ENCODE results near the gene HOXA1.

Gene HOXA1

DNA sequence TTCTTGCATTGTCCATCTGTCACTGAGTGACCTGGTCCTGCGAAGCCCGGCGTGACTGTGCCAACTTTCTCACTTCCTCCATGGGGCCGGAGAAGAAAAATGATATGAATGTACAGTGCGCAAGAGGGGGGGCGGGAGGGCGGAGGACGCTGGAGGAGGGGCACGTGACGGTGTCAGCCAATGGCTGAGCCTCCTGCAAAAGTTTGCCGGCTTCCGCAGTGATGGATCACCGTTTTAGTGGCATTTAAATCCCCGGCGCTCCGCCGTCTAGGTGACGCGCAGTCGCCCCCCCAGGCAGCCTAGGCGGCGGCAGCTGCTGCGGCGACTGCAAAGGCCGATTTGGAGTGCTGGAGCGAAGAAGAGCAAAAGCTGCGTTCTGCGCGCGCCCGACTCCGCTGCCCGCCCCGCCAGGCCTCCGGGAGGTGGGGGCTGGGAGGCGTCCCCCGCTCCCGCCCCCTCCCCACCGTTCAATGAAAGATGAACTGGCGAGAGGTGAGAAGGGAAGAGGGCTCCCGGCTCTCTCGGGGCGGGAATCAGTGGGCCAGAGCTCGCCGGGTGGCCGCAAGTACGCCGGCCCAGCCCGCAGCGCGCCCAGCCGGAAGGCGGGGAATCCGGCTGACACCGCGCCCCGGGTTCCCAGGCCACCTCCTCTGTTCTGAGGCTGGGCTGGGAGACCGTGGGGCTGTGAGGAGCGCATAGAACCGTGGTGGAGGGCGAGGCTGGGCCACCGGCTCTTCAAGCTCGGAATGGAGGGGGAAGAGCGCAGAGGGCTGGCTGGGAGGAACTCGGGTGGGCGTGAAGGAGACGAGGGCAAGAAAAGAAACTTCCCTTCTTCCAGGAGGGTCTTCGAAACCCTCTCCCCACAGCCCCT lies at the start of gene HOXA1:
Gene HOXA1 (minus strand): TSS at position 104 of the 871 bp plus-strand sequence. CDS start 88 bp downstream, at position 16.
- peak; percentile 90 for DNase-seq

DNA sequence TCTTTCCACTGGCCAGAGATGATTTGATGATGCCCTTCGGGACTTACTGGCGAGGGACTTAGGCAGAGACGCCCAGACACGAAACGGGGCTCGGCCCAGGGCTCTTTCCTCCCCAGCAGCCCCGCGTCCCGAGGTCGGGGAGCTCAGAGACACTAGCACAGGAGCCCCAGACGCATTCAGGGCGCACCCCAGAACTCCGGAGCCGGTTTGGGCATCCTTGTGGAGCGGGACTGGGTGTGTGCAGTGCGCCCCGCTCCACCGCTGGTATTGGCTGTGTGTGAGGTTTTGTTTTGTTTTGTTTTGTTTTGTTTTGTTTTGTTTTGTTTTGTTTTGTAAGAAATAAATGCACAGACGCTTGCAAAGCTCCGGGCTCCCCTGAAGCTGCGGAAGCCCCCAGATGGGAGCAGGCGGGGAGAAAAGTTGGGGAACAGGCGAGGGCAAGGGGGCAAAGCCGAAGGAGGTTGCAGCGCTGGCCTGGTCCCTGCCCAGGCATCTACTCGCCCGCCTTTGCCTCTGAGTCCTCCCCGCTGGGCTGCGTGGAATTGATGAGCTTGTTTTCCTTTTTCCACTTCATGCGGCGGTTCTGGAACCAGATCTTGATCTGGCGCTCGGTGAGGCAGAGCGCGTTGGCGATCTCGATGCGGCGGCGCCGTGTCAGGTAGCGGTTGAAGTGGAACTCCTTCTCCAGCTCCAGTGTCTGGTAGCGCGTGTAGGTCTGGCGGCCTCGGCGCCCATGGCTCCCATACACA lies 49.5 kb upstream of the HOXA1 start:
- no peak for DNase-seq

DNA sequence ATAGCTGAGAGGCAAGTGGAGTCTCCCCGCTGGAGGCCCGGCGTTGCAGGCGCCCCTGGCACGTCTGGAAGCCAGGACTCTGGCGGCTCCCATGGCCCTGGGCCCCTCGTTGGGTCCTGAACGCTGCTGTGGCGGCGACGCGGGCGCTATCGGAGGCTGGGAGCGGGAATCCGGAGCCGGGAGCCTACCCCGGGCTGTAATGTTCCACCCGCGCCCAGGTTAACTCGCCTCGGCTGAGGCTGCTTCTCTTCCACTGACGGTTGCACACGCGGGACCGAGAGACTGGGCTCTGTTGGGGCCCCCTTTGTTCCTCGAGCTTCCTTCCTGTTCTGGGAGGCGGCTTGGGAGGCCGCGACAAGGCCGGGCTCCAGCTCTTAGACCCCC lies 49.0 kb upstream of the HOXA1 start:
- no peak for DNase-seq

DNA sequence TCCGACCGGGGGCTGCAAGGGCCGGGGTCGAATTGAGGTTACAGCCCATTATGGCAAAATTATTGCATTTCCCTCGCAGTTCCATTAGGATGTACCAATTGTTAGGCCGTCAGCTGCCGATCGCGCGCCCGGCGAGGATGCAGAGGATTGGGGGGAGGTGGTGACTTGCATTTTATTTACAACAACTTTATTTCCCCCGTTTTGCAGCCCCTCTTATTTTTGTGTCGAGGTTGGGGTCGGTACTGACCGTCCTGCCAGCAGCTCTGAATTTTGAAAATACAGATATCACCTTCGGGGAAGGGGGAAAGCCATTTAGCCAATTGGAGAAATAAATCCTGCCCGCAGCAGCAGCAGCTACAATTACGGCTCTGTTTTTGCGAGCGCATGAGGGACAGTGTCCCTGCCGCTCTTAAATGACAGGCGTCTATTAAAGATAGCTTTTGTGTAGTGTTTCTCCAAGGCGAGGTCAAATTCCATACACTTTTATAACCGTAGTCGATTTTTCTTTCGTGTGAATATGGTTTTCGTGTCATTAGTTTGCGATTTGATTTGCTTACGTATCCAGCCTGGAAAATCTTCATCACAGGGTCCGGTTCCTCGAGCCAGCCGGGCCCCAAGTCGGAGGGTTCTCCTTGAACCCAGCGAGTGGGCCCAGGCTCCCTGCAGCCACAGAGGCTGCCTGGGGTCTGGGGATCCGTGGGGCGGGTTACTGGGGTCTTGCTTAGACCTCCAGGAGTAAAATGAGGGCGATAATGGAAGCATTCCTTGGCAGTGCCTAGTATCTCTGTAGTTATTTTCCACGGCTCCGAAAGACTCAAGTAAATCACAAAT lies 48.4 kb upstream of the HOXA1 start:
- DNase-seq = no peak

DNA sequence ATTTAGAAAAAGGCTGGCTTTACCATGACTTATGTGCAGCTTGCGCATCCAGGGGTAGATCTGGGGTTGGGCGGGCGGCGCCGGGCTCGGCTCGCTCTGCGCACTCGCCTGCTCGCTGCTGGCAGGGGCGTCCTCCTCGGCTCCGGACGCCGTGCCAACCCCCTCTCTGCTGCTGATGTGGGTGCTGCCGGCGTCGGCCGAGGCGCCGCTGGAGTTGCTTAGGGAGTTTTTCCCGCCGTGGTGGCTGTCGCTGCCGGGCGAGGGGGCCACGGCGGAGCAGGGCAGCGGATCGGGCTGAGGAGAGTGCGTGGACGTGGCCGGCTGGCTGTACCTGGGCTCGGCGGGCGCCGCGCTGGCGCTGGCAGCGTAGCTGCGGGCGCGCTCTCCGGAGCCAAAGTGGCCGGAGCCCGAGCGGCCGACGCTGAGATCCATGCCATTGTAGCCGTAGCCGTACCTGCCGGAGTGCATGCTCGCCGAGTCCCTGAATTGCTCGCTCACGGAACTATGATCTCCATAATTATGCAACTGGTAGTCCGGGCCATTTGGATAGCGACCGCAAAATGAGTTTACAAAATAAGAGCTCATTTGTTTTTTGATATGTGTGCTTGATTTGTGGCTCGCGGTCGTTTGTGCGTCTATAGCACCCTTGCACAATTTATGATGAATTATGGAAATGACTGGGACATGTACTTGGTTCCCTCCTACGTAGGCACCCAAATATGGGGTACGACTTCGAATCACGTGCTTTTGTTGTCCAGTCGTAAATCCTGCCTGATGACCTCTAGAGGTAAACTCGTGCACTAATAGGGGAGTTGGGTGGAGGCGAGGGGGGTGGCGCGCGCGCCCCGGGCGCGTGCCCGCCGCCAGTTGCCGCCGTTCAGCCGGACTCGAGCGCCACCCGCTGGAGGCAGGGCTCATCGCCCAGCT lies 47.5 kb upstream of the HOXA1 start, which contains the start of gene HOXA5:
Gene HOXA5 (minus strand): TSS at position 659 of the 927 bp plus-strand sequence. CDS start 74 bp downstream, at position 585.
- no peak for DNase-seq

DNA sequence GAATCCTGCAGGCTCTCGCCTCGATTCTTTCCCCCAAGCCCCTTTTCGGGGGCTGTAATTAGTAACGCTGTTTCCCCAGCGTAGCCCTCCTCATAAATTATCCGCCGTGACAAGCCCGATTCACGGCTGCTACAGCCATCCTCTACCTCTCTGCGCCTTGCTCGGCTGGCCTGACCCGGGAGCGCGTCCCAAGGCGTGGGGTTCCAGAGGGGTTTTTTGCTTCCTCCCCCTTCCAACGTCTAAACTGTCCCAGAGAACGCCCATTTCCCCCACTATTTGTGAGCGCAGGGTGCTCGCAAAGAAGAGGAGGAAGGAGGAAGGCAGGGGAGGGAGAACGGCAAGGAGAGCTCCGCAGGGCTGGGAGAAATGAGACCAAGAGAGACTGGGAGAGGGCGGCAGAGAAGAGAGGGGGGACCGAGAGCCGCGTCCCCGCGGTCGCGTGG lies 46.8 kb upstream of the HOXA1 start:
- no peak for DNase-seq

DNA sequence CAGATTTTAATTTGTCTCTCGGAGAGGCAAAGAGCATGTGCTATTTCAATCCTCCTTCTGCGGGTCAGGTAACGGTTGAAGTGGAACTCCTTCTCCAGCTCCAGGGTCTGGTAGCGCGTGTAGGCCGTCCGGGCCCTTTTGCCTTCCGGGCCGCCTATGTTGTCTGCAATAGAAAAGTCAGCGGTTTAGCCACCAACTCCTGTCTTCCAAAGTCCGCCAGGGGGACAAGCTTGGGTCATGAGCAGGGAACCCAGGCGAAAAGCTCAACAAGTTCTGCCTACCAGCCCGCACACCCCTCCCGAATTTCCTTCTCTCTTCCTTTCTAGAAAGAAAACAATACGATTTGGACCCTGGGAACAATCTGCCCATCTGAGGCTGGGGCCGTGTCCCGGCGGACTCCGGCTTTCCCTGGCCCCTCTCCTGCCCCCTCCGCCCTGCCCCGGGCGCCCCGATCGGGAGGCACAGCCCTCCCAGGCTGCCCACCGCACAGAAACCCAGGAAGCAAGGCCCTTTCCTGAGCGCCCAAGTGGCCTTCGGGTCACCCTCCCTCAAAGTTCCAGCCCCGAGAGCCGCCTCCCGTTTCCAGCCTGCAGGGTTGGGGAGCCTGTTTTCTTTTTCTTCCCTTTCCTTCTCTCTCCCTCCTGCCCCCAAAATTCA lies 46.3 kb upstream of the HOXA1 start:
- no peak for DNase-seq

DNA sequence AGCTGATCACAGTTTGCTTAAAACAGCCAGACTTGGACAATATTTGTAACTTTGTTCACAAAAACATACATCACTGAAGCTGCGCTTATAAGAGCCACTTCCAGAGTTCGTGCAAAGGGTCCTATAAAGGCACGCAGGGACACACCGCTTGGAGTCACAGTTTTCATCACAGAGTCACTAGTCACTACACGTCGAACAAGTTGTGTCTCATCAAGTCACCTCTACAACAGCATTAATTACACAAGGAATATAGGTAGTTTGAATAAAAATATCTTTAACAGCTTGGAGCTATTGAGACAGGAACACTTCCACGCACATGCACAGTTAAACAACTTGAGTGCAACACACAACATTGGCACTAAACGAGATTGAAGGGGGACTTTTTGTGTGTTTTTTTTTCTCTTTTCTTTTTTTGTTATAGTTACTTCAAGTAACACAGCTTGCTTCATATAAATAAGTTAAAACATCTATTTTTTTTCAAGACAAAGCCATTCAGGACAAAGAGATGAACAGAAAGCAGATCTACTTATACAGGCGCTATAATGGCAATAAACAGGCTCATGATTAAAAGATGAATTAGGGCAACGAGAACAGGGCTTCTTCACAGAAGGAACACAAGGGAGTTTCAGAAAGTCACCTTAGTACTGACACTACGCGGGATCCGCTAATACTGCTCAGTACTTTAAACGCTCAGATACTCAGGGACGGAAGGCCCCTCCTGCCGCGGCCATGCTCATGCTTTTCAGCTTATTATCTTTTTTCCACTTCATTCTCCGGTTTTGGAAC lies 45.5 kb upstream of the HOXA1 start:
- DNase-seq = no peak

DNA sequence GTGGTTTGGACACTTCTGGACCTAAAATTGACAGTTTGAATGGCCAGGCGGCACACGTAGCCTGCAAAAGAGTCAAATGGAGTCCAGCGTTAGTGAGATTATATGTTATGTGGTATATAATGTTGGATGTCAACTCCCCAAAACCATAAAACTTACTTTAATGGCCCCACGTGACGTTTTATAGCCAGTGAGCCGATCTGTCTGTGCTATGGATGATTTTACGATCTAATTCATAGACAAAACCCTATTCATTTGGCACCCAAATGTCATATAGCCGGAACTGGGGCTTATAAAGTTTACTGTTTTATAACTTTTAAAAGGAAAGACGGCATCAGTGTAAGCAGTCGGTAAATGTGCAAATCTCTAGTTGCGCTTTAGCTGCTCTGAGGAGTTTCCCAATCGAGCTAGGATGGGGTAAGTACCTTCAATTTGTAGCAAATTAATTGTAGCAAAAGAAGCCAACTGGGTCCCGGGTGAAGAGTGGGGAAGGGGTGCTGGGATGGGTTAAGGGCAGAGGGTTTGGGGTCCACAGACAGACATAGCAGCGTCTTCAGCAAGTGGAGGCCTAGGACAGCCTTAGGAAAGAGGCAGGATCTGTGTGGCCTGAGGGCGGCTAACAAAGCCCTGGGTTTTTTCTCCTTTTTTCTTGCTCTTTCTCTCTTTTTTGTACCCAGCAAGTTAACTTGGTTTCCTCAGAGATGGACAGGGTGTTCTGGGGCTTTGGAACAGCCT lies 44.5 kb upstream of the HOXA1 start:
- DNase-seq = no peak

DNA sequence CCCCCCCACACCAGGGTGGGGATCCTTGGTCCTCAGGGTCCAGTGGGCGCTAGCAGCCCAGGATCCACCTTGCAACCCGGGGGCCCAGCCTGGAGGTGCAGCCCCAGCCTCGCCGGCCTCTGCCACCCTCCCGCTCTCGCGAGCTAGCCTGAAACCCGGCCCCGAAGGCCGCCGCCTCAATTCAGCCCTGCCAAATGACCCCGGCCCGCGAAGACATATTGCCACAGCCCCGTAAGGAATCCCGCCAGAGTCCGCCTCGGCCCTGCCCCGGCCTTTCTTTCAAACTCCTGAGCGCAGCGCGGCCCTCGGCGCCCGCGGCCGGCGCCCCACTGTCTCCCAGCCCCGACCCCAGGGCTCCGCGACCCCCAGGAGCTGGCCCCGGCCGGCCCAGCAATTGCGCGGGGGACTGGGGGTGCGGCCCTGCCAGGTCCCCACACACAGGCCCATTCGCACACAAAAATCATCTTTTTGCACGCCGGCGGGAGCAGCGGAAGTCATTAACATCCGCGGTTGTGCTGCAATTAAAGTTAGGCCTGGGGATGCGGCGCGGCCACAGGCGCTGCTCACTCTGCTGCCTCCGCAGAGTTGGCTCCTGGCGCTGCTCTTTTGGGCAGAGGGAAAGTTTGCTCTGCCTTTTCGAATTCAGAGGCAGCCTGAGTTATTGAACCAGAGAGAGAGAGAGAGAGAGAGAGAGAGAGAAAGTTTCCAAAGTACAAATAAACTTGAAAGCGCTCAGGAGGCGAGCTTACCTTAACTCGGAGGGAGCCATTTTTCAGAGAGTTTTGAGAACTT lies 43.7 kb upstream of the HOXA1 start:
- DNase-seq = no peak

DNA sequence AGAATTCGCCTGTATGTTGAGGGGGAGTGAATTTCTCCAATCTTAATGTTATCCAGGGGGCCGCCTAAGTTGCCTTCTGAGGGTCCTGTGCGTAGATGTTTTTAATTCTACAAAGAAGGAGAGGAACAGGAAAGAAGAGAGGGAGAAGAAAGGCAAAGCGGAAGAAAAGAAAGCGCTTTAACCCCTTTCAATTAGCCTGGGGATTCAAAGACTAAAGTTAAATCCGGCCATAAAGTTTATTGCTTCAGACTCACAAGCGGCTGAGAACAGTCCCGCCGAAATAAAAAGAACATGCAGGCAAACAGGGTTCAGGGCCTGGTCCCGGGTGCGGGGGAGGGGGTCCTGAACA lies 43.2 kb upstream of the HOXA1 start:
- no peak for DNase-seq

DNA sequence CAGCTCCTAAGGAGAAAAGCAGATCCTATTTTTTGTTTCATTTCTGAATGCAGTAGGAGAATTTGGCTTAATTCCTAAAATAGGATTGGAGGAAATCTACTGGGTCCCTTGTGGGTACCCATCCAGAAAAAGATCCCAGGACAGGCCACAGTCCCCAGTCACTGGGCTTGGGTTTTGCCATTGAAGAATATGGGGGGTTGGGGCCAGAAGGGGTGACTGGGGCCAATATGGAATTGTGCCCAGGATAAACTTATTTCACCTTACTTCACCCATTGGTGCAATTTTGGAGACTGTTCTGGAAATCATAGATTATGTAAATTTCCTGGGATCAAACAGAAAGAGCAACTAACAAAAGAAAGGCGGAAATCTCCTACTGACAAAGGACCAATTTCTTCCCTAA lies 42.7 kb upstream of the HOXA1 start:
- DNase-seq = no peak

DNA sequence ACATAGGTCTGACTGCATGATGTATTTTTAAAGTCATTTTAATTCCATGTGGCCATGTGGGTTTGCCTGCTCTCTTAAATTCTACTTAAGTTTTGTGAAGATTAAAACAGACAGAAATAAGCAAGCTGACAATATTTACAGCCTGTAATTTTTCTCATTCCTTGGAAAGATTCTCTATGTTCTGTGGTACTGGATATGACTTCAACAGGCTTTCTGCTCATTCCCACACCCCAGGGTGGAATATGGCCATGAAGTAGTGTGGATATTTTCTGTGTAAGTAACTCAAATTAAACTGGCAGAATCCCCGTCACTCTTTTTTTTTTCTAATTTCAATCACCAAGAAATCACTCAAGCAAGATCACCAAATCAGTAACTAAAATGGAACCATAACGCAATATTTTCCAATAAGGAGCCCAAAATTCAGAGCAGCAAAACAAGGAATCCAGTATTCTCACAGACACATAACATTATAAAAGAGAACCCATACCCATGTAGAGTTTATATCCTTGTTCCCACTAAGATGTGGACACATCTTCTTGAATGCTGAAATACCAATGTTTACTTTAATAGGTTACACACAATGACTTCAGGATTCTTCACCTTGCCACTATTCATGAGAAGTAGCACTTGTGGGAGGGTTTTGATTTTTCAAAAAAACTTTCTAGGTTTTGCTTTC lies 42.0 kb upstream of the HOXA1 start:
- no peak for DNase-seq

DNA sequence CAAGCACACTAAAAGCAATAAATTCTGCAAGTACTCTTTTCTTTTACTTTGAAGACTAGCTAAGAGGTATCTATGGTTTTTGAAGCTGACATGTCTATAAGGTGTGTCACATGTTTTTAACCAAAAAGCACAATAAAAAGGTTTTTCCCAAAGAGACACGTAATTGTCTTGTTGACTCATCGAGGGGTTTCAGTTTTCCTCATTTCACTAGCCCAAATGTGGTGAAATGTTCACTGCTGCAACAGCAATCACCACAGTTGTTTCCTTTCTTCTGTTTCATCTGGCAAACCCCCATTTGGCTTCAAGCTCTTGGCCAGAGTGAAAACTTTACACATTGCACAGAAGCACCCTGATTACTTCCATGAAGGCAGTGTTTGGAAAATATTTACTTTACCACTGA lies 38.6 kb upstream of the HOXA1 start:
- no peak for DNase-seq

DNA sequence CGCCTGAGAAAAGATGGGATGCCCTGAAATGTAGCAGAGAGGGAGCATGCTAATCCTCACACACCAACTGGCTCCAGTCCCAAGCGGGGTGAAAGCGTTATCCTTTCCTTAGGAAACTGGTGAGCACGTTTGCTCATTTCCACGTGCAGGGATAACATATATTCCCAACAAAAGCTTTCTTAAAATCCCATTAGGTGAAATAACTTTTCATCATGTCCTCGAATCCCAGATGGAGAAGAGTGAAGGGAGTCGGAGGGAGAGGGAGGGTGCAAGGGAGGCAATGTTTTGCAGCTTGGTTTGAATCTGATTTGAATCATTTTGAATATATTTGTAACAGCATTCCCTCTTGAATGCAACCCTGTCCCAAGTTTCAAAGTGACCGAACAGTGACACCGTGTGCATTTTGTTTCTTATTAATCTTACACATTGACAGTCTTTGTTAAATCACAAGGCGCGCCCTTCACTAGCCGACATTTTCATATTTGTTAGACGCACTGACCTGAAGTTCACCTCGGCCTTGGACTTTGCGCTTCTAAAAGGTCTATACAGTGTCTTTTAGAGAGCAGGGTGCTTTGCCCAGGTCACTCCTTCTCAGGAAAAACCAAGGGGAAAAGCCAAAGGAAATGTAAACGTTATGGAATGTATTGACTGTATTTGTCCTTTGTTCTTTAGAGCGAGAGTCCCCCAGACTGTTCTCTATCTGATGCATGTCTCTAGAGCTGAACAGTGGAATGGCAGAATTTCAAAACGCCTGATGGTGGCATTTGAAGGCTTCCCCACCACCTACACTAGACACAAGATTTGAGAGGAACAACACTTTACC lies 37.8 kb upstream of the HOXA1 start:
- DNase-seq = no peak

DNA sequence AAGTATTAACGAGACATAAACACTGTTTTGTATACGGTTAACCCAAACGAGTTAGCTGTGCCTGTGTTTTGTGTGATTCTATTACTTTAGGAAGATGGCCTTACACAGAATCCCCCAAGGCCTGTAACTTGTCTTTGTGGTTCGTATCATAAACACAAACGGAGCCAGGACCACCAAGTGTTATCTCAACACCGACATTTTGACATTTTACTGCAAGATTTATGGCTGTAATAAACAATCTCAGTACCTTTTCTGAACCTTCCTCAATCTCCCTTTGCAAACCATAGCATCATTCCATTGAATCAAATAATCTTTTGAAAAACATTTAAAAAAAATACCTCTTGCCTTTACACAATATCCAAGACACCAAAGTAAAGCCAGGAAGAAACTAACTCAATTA lies 37.2 kb upstream of the HOXA1 start:
- no peak for DNase-seq

DNA sequence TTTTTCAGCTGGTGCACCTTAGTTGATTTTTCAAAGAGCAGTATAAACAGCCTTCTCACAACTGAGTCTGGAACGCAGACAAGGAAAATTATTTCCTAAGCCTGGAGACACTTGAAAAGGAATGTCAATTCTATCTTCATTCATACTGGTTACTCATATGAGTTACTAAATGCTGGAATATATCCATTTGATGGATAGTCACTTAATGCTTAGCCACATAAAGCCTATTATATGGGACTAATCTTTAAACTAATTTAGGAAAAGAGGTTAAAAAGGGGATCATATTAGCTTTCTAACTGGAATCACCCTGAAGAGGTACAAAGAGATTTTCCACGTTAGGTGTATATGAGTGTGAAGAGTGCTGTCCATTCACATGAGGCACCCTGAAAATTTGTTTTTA lies 36.4 kb upstream of the HOXA1 start:
- no peak for DNase-seq

DNA sequence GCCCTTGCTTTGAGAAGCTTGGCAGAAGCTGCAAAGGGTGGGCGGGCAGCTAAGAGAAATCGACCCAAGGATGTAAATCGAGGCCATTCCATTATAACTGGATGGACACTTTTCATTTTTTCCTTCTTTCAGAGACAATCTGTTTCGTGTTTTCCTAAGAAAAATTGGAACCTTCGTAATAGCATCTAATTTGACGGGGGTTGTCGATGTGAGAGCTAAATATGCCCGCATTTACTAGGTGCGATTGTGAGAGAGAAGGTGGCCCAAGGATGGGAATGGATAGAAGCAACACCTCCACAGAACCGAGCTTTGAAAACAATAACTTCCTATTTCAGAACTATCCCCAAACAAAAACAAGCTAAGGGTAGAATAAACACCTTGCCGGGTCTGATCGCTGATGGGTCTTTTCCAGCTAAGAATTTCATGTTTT lies 35.6 kb upstream of the HOXA1 start:
- DNase-seq = no peak
